ENCODE data around the gene MACROD2. TPM values are rescaled to one million over a fixed set of nuclear protein-coding genes. Genes with fewer than 3 reads are reported as not detected.

Gene MACROD2
- total RNA-seq, 2 donors from 2014 or later: 0.94 to 10.4 TPM

DNA sequence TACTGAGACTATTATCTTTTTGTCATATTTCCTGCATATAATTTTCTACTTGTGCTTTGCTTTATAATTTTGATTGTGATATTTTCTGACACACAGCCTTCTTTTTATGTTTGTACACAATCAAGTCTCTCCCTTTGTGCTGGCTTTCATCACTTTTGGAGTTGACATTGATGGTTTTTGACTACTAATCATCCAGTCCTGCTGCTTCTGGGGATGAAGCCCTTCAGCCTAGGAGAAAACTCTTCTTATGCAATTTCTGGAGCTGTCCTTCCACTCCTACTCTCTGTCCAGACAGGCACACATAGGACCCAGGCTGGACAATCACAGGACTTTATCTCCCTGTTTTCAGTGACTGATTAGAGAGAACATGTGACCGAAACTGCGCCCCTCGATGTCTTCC, 2063.0 kb downstream of the MACROD2 start:
- DNase-seq (ENCODE audit: low spot score): no peak
- TF ChIP-seq, protein P1, sequence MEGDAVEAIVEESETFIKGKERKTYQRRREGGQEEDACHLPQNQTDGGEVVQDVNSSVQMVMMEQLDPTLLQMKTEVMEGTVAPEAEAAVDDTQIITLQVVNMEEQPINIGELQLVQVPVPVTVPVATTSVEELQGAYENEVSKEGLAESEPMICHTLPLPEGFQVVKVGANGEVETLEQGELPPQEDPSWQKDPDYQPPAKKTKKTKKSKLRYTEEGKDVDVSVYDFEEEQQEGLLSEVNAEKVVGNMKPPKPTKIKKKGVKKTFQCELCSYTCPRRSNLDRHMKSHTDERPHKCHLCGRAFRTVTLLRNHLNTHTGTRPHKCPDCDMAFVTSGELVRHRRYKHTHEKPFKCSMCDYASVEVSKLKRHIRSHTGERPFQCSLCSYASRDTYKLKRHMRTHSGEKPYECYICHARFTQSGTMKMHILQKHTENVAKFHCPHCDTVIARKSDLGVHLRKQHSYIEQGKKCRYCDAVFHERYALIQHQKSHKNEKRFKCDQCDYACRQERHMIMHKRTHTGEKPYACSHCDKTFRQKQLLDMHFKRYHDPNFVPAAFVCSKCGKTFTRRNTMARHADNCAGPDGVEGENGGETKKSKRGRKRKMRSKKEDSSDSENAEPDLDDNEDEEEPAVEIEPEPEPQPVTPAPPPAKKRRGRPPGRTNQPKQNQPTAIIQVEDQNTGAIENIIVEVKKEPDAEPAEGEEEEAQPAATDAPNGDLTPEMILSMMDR (IDR thresholded peaks at IDR 0.05): no peak
- H3K4me1 ChIP-seq: no peaks in the 10 kb centered on the region
- H3K27me3 ChIP-seq: no peaks in the 10 kb centered on the region
- no peaks in the 10 kb centered on the region for H3K9me3 ChIP-seq
- H3K4me3 ChIP-seq: no peak overlapping the region
- H3K36me3 ChIP-seq: no peaks in the 10 kb centered on the region
- H3K27ac ChIP-seq: no peak overlapping the region

- Histone ChIP-seq H3K9me3 (no peaks in the 10 kb centered on the region), H3K27ac (no peak overlapping the region), H3K4me1 (peaks cover 0 to 1% of the 10 kb centered on the region in 2 donors), H3K4me3 (no peak overlapping the region), H3K27me3 (no peaks in the 10 kb centered on the region), H3K36me3 (no peaks in the 10 kb centered on the region)
- no peak for DNase-seq (ENCODE audit: low spot score)
- TF ChIP-seq, protein P1 (IDR thresholded peaks at IDR 0.05): no peak
These were observed 2064.5 kb downstream of the MACROD2 start for GRCh38 chr20:16059841-16060240.

DNA sequence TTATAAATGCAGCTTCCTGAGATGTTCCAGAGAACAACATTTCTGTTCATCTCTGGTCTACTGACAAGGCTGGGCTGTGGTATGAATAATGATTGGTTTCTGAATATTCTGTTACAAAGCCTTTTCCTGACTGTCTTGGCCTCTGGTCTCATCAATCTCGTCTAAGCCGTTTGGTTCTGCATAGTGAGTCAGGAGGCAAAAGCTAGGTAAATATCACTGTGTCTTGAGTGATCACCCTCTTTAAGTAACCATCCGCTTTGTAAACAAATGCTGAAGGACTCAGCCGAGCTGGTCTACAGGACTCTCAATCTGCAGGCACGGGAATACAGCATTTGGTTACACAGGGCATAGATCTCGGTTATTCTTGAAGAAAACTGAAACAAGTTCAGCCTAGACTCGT, 2066.0 kb downstream of the MACROD2 start:
- DNase-seq (ENCODE audit: low spot score): no peak
- H3K9me3 ChIP-seq: no peaks in the 10 kb centered on the region
- no peak overlapping the region for H3K4me3 ChIP-seq
- peaks cover 0 to 10% of the 10 kb centered on the region in 2 donors for H3K4me1 ChIP-seq
- no peaks in the 10 kb centered on the region for H3K36me3 ChIP-seq
- H3K27ac ChIP-seq: no peak overlapping the region
- H3K27me3 ChIP-seq: no peaks in the 10 kb centered on the region
- TF ChIP-seq, protein P1 (IDR thresholded peaks at IDR 0.05): no peak

DNA sequence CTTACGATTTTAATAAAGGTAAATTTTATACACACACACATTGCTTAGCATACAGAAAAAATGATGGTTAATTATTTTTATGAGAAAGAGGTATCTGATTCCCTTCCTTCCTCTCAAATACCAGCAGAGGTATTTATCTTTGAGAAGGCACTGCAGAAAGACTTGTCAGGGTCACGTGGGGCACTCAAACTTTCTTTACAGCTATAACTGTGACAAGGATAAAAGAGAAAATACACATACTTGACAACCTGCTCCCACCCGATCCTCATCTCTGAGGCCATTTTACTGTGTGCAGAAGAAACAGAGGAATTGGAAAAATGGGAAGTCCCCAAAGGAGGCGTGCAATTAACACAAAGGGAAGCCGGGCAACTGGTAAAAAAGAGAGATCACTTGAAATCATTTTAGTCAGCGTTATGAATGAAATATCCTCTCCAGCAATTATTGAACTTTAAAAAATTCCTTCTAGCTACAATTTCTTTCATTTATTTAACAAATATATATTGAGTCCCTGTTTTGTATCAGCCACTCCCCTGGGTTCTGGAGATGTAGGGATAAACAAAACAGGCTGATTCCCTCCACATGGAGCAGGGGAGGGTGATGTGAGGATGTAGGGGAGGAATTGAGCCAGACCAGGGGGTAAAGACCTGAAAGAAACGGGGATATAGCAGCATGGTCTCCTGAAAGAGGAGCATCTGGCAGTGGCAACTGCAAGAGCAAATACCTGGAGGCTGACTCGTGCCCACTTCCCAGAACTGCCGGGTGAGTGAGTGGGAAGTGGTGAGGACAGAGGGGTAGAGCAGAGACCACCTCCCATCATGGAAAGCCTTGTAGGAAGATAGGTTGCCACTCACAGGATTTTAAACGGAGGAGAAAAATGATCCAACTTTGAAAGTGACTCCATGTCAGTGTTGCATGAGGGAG, 2067.6 kb downstream of the MACROD2 start:
- DNase-seq (ENCODE audit: low spot score): no peak
- Histone ChIP-seq H3K27me3 (no peaks in the 10 kb centered on the region), H3K27ac (no peak overlapping the region), H3K36me3 (no peaks in the 10 kb centered on the region), H3K4me3 (no peak overlapping the region), H3K9me3 (peaks cover 0 to 6% of the 10 kb centered on the region in 2 donors), H3K4me1 (peaks cover 0 to 10% of the 10 kb centered on the region in 2 donors)
- TF ChIP-seq, protein P1 (IDR thresholded peaks at IDR 0.05): no peak

GRCh38 chr20:16063881-16064280, 2068.6 kb downstream of the MACROD2 start:
- no peak overlapping the region for H3K27ac ChIP-seq
- H3K27me3 ChIP-seq: no peaks in the 10 kb centered on the region
- H3K4me1 ChIP-seq: peaks cover 0 to 10% of the 10 kb centered on the region in 2 donors
- no peaks in the 10 kb centered on the region for H3K36me3 ChIP-seq
- peaks cover 0 to 6% of the 10 kb centered on the region in 2 donors for H3K9me3 ChIP-seq
- DNase-seq (ENCODE audit: low spot score): no peak
- TF ChIP-seq, protein P1 (IDR thresholded peaks at IDR 0.05): no peak
- no peak overlapping the region for H3K4me3 ChIP-seq

Data from right atrium auricular region (tissue), 2 donors.